ENCODE results near the gene S100A6.

S100A6 gene

GRCh38 chr1:153507926-153508583 lies 27.7 kb downstream of the S100A6 start:
- Histone ChIP-seq H3K9me3 (ENCODE audit: insufficient read depth, low read length) (no peaks in the 10 kb centered on the region), H3K9me2 (replicated peaks; ENCODE audit: insufficient read depth, low read length) (no peaks in the 10 kb centered on the region), H3F3A (ENCODE audit: insufficient read depth) (no peaks in the 10 kb centered on the region), H4K20me1 (ENCODE audit: low read depth, low read length) (no peaks in the 10 kb centered on the region), H2AFZ (ENCODE audit: low read depth, low read length, severe bottlenecking) (no peak overlapping the region), H3K27me3 (ENCODE audit: low read length) (no peaks in the 10 kb centered on the region), H3K9ac (ENCODE audit: low read length) (no peak overlapping the region), H3K79me2 (ENCODE audit: insufficient read depth, low read length) (no peaks in the 10 kb centered on the region), H3K4me3 (ENCODE audit: insufficient read depth, low read length, poor library complexity, severe bottlenecking) (no peak overlapping the region), H3K27ac (ENCODE audit: low read depth, low read length) (no peak overlapping the region), H3K36me3 (ENCODE audit: low read length) (no peaks in the 10 kb centered on the region), H3K4me2 (ENCODE audit: low read depth, low read length, poor library complexity, severe bottlenecking) (no peak overlapping the region)
- TF ChIP-seq EZH2phosphoT487 (conservative IDR thresholded peaks at IDR 0.05; ENCODE audit: low read length) (no peak), CTCF (IDR thresholded peaks at IDR 0.05; ENCODE audit: insufficient read depth, low read length, poor library complexity, severe bottlenecking) (no peak)

- H3K4me3 ChIP-seq (ENCODE audit: insufficient read depth, low read length, poor library complexity, severe bottlenecking), result no peak overlapping the region
- no peaks in the 10 kb centered on the region for H3K9me3 ChIP-seq (ENCODE audit: insufficient read depth, low read length)
- H3K36me3 ChIP-seq (ENCODE audit: low read length), result no peaks in the 10 kb centered on the region
- TF ChIP-seq CTCF (IDR thresholded peaks at IDR 0.05; ENCODE audit: insufficient read depth, low read length, poor library complexity, severe bottlenecking) (no peak), EZH2phosphoT487 (conservative IDR thresholded peaks at IDR 0.05; ENCODE audit: low read length) (no peak)
- no peaks in the 10 kb centered on the region for H3K27me3 ChIP-seq (ENCODE audit: low read length)
- H3F3A ChIP-seq (ENCODE audit: insufficient read depth), result no peaks in the 10 kb centered on the region
- no peaks in the 10 kb centered on the region for H3K9me2 ChIP-seq (replicated peaks; ENCODE audit: insufficient read depth, low read length)
- no peak overlapping the region for H3K27ac ChIP-seq (ENCODE audit: low read depth, low read length)
- no peaks in the 10 kb centered on the region for H4K20me1 ChIP-seq (ENCODE audit: low read depth, low read length)
- H3K4me2 ChIP-seq (ENCODE audit: low read depth, low read length, poor library complexity, severe bottlenecking), result no peak overlapping the region
- H3K79me2 ChIP-seq (ENCODE audit: insufficient read depth, low read length), result no peaks in the 10 kb centered on the region
- H2AFZ ChIP-seq (ENCODE audit: low read depth, low read length, severe bottlenecking), result no peak overlapping the region
- no peak overlapping the region for H3K9ac ChIP-seq (ENCODE audit: low read length)
These were observed 28.9 kb downstream of the S100A6 start for GRCh38 chr1:153506831-153507413.

GRCh38 chr1:153506386-153506785 lies 29.4 kb downstream of the S100A6 start:
- TF ChIP-seq CTCF (IDR thresholded peaks at IDR 0.05; ENCODE audit: insufficient read depth, low read length, poor library complexity, severe bottlenecking), result no peak
- TF ChIP-seq EZH2phosphoT487 (conservative IDR thresholded peaks at IDR 0.05; ENCODE audit: low read length), result no peak
- no peaks in the 10 kb centered on the region for H4K20me1 ChIP-seq (ENCODE audit: low read depth, low read length)
- no peak overlapping the region for H2AFZ ChIP-seq (ENCODE audit: low read depth, low read length, severe bottlenecking)
- H3K79me2 ChIP-seq (ENCODE audit: insufficient read depth, low read length), result no peaks in the 10 kb centered on the region
- H3K9me2 ChIP-seq (replicated peaks; ENCODE audit: insufficient read depth, low read length), result no peaks in the 10 kb centered on the region
- H3K36me3 ChIP-seq (ENCODE audit: low read length), result no peaks in the 10 kb centered on the region
- no peaks in the 10 kb centered on the region for H3K9me3 ChIP-seq (ENCODE audit: insufficient read depth, low read length)
- no peak overlapping the region for H3K27ac ChIP-seq (ENCODE audit: low read depth, low read length)
- no peak overlapping the region for H3K4me2 ChIP-seq (ENCODE audit: low read depth, low read length, poor library complexity, severe bottlenecking)
- H3K27me3 ChIP-seq (ENCODE audit: low read length), result no peaks in the 10 kb centered on the region
- H3K4me3 ChIP-seq (ENCODE audit: insufficient read depth, low read length, poor library complexity, severe bottlenecking), result no peak overlapping the region
- no peaks in the 10 kb centered on the region for H3F3A ChIP-seq (ENCODE audit: insufficient read depth)
- H3K9ac ChIP-seq (ENCODE audit: low read length), result no peak overlapping the region
